Activated gamma-delta T cell treated with anti-CD3 and anti-CD28 coated beads, Interleukin-2, amount 50 U/mL, for 16 hours (primary cell): Measurements from ENCODE around the gene ETDC.
A peak's percentile ranks its signal among the peaks of the same experiment; 100 is the strongest.
"Not testable (repeated sequence)": the region's sequence is repeated elsewhere in the genome, so short reads cannot be mapped to it uniquely, and the experiment has no call there.

Source experiments
- DNase-seq: peaks from one replicate; pipeline ENCODE4 v3.0.0-alpha.2; 2020; ENCODE audit warnings: low read depth

Gene ETDC

DNA sequence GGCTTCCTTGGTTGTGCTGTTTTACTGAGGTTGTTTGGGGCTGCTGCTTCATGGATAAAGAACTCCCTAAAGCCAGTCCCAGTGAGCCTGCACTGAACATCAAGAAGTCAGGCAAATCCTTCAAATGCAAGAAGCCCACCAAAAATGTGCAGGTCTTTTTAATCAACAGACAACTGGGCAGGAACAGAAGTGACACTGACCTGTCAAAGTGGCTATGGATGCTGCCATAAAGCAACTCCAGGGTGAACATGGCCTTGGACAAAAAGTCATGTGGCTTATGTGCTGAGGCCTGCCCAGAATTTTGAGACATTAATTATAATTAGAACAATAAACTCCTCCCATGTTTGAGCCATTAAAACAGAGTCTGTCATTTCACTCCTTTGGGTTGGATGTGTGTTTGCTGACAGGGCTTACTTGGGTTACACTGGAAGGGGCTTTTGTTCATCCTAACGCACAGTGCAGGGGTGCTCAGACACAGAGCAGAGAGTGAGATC is at the start of gene ETDC:
ETDC (plus strand) TSS at position 51 of the 494 bp plus-strand sequence; CDS start at position 51, 0 bp downstream.
- no peak for DNase-seq

DNA sequence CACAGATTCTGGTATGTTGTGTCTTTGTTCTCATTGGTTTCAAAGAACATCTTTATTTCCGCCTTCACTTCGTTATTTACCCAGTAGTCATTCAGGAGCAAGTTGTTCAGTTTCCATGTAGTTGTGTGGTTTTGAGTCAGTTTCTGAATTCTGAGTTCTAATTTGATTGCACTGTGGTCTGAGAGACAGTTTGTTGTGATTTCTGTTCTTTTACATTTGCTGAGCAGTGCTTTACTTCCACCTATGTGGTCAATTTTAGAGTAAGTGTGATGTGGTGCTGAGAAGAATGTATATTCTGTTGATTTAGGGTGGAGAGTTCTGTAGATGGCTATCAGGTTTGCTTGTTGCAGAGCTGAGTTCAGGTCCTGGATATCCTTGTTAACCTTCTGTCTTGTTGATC is 48.3 kb upstream of the ETDC start:
- DNase-seq, result not testable (repeated sequence)

DNA sequence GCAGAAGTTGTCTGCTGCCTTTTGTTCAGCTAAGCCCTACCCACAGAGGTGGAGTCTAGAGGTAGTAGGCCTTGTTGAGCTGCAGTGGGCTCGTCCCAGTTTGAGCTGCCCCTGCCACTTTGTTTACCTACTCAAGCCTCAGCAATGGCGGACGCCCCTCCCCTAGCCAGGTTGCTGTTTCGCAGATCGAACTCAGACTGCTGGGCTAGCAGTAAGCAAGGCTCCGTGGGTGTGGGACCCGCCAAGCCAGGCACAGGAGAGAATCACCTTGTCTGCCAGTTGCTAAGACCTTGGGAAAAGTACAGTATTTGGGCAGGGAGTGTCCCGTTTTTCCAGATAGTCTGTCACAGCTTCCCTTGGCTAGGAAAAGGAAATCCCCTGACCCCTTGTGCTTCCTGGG is 45.9 kb upstream of the ETDC start:
- not testable (repeated sequence) for DNase-seq

DNA sequence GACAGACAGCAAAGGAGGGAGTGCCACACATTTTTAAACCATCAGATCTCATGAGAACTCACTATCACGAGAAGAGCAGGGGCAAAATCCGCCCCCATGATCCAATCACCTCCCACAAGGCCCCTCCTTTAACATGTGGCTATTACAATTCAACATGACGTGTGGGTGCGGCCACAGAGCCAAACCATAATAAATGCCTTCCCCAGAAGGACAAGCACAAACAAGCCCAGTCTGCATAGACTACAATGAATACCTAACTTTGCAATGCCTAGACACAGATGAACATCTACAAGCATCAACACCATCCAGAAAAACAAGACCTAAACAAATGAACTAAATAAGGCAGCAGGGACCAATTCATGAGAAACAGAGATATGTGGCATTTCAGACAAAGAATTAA is 45.1 kb upstream of the ETDC start:
- DNase-seq, result no peak

GRCh38 chrX:135273162-135273561 is 36.1 kb upstream of the ETDC start:
- DNase-seq, result no peak

- no peak for DNase-seq
Observed at GRCh38 chrX:135275973-135276372, 33.3 kb upstream of the ETDC start.

- no peak for DNase-seq
Observed at GRCh38 chrX:135287266-135287823, 21.9 kb upstream of the ETDC start.

- peak; percentile 32 for DNase-seq
Observed at GRCh38 chrX:135295238-135295943, 13.9 kb upstream of the ETDC start.

DNA sequence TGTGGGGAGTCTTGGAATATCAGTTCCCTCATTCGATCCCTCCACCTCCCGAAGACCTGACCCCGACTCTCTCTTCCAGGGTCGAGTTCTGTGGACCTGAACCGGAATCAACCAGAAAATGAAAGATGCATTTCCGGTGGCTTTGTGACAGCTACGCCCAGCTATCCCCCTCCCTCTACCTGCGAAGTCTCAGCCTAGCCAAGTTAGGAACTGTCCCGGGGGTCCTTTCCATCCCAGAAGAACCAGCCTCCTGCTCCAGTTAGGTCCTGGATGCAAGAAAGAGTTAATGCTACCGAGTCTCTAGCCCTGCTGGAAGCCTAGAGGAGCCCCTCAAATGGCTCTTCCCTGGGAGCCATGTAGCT is 13.4 kb upstream of the ETDC start:
- DNase-seq, result no peak

DNA sequence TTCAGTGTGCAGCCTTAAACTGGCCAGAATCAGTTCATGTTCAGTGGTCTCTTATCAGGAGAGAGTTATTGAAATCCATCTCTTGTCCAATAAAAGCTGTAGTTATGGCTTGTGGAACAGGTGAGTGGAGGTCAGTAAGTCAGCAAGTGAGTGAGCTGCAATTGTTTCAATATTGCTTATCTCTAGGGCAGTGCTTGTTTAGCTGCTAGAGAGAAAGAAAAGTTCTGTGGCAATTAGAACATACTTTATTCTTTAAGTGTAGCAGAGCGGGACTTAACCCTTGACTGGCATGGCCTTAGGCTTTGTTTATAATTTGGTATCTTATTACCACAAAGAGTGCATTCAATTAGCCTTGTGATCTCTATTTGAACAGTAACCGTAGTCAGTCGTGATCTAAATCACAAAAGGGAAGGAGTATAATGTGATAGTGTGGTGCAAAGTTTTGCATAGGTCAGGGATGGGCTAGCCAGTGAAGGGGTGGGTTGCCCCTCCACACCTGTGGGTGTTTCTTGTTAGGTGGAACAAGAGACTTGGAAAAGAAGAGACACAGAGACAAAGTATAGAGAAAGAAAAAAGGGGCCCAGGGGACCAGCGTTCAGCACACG is 6.9 kb upstream of the ETDC start:
- DNase-seq, result no peak

- DNase-seq, result no peak
Observed at GRCh38 chrX:135304741-135305140, 4.5 kb upstream of the ETDC start.

DNA sequence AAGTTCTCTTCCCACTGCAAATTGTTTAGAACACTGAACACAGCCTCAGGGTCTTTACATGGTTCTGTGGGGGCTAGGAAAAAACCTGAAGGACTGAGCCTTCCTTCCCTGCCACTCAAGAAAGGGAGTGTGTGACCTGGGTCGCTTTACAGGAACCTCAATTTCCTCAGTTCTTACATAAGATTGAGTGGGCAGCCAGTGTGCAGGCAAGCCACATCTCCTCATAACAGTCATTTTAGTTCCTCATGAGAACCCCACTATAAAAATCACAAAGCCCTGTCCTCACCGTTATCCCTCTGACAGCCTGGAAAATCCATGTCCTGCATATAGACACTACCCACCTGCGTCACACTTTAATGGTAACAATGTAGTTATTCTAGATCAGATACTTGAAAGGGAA is 2.1 kb upstream of the ETDC start:
- no peak for DNase-seq

DNA sequence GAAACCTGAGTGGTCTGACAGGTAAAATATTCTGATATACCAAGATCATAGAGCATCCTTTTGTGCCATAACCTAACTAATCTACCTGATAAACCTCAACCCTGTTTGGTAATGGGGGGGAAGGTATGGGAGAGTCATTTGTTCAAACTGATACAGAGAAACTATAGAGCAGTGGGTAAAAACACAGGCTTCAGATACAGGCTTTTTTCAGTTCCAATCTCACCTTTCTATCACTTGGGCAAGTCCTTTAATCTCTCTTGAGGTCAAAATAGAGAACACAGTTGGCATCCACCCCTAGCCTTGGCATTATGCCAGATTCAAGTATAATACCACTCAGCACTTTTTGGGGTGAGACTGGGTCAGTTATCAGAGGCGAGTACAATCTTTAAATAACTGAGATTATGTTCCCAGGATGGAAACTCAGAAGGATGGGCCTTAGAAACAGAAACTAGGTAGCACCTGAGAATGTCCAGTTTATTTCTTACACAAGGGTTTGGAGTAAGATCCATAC is 880 bp upstream of the ETDC start:
- no peak for DNase-seq

DNA sequence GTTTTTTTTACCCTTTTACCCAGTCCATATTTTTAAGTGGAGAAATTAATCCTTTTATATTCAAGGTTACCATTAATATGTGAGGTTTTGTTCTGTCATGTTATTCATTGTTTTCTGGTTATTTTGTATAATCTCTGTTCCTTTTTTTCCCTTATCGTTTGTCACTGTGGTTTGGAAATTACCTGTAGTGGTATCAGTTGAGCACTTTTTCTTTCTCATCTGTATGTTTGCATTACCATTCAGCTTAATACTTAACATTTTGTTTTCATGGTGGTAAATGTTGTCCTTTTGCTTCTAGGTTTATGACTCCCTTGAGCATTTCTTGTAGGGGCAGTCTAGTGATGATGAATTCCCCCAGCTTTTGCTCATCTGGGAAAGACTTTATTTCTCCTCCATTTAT is 6.6 kb downstream of the ETDC start:
- no peak for DNase-seq

GRCh38 chrX:135324463-135324862 is 15.2 kb downstream of the ETDC start:
- no peak for DNase-seq

- DNase-seq, result not testable (repeated sequence)
Observed at GRCh38 chrX:135325036-135325818, 15.9 kb downstream of the ETDC start.

DNA sequence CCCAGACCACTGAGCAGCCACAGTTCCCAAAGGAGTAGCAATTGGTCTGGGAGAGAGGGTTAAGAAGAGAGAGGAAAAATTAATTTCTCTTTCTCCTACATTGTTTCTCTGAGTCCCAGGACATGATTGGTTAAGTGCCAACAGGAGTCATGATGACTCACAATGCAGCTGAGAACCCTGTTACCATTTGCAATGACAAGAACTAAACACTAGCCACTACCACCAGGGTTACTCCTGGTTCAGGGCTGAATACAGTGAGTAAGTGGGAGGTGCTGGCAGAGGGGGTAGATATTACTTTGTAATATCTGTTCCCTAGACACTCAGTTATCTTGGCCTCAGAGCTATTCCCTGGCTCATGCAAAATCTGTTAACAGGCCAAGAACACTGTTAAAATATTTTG is 18.0 kb downstream of the ETDC start:
- no peak for DNase-seq

GRCh38 chrX:135328421-135329005 is 19.2 kb downstream of the ETDC start:
- DNase-seq, result no peak

- no peak for DNase-seq
Observed at GRCh38 chrX:135330706-135331105, 21.4 kb downstream of the ETDC start.

DNA sequence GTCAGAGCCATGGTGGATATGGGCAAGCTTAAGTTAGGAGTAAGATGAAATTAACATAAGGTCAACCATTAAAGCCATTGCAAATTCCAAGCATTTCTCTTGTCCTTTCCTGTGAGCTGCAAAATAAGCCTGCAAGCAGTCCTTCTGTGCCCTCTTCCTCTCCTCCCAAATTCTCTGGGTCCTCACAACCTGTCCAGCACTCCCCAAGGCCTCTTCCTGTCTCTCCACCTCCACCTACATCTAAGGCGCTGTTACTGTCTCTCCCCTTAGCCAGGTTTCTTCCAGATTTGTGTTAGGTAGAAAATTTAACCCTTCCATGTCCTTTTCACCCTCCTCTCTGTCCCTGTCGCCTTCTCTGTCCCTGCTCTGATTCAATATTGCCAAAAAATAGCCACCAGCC is 22.2 kb downstream of the ETDC start:
- no peak for DNase-seq

GRCh38 chrX:135340831-135341230 is 31.6 kb downstream of the ETDC start:
- no peak for DNase-seq

GRCh38 chrX:135345107-135345589 is 35.9 kb downstream of the ETDC start:
- DNase-seq, result no peak
